Activated CD8-positive, alpha-beta T cell treated with anti-CD3 and anti-CD28 coated beads for 36 hours (primary cell): ENCODE data around the gene TMEM54. TPM values are rescaled to one million over a fixed set of nuclear protein-coding genes. Genes with fewer than 3 reads are reported as not detected.

Experiments used
- ATAC-seq: fragments of 200-7000 bp; cut with Tn5 transposase; one replicate; pipeline ENCODE4 v1.10.0; 2021; ENCODE audit warnings: mild to moderate bottlenecking, moderate library complexity
- CTCF ChIA-PET: fragments of 350-600 bp; sonication (Branson Sonifier 250); formaldehyde crosslinking; loops from one replicate; lab custom pipeline; 2021; ENCODE audit warnings: antibody characterized with exemption; lab: Charles Lee
- POLR2A ChIA-PET: fragments of 350-600 bp; sonication (Branson Sonifier 250); formaldehyde crosslinking; loops from one replicate; lab custom pipeline; 2021; ENCODE audit warnings: antibody characterized with exemption; lab: Charles Lee
- DNase-seq: peaks from one replicate; pipeline ENCODE4 v3.0.0-alpha.2; 2020
- H3K27ac Mint-ChIP-seq: one replicate; pipeline ENCODE4 v1.8.0; 2021; ENCODE audit warnings: mild to moderate bottlenecking, mixed read lengths
- H3K27me3 Mint-ChIP-seq: one replicate; pipeline ENCODE4 v1.8.0; 2021; ENCODE audit warnings: mixed read lengths
- H3K36me3 Mint-ChIP-seq: one replicate; pipeline ENCODE4 v1.8.0; 2021; ENCODE audit warnings: low read depth, mixed read lengths
- H3K4me1 Mint-ChIP-seq: one replicate; pipeline ENCODE4 v1.8.0; 2021; ENCODE audit warnings: low read depth, mixed read lengths
- H3K4me3 Mint-ChIP-seq: one replicate; pipeline ENCODE4 v1.8.0; 2021; ENCODE audit warnings: mild to moderate bottlenecking, moderate library complexity, mixed read lengths
- H3K9me3 Mint-ChIP-seq: one replicate; pipeline ENCODE4 v1.8.0; 2021; ENCODE audit warnings: mixed read lengths
- intact Hi-C: fragments of 100-400 bp; cut with micrococcal nuclease; formaldehyde crosslinking; loops from one replicate; pipeline ENCODE4 v1.10.0; 2022
- total RNA-seq, 2 experiments: library from RNA; stranded (reverse); gene quantifications; one replicate each; pipeline ENCODE4 v1.2.3, GENCODE V29; 2021
- TF ChIP-seq, protein P1 (sequence below): fragments of 200-600 bp; IDR thresholded peaks from one replicate; pipeline ENCODE4 v1.8.0; 2022; ENCODE audit warnings: antibody characterized with exemption, mild to moderate bottlenecking

Gene TMEM54
- total RNA-seq, 2 experiments from 2014 or later: 1.3 to 1.9 TPM

GRCh38 chr1:32925403-32926162 lies 24.4 kb upstream of the TMEM54 start:
- TF ChIP-seq, protein P1, sequence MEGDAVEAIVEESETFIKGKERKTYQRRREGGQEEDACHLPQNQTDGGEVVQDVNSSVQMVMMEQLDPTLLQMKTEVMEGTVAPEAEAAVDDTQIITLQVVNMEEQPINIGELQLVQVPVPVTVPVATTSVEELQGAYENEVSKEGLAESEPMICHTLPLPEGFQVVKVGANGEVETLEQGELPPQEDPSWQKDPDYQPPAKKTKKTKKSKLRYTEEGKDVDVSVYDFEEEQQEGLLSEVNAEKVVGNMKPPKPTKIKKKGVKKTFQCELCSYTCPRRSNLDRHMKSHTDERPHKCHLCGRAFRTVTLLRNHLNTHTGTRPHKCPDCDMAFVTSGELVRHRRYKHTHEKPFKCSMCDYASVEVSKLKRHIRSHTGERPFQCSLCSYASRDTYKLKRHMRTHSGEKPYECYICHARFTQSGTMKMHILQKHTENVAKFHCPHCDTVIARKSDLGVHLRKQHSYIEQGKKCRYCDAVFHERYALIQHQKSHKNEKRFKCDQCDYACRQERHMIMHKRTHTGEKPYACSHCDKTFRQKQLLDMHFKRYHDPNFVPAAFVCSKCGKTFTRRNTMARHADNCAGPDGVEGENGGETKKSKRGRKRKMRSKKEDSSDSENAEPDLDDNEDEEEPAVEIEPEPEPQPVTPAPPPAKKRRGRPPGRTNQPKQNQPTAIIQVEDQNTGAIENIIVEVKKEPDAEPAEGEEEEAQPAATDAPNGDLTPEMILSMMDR: no peak
- CTCF ChIA-PET: interaction anchor here (1.3 to 1.8 kb wide), 2 partner anchors 24 to 132 kb away, joined by 3 to 5 read pairs; no protein-coding TSS in a partner anchor
- Mint-ChIP-seq H3K4me3 (peak overlapping the region; percentile 13), H3K9me3 (no peaks in the 10 kb centered on the region), H3K27me3 (peaks cover 51% of the 10 kb centered on the region), H3K4me1 (peaks cover 12% of the 10 kb centered on the region), H3K36me3 (no peaks in the 10 kb centered on the region), H3K27ac (no peak overlapping the region)
- POLR2A ChIA-PET: no interaction called here
- intact Hi-C loops: loop anchor here (10.0 kb wide), 1 partner anchor 109 kb away; the partner anchor contains the start of gene AK2
- peak; percentile 35 for DNase-seq
- peak; percentile 60 for ATAC-seq

DNA sequence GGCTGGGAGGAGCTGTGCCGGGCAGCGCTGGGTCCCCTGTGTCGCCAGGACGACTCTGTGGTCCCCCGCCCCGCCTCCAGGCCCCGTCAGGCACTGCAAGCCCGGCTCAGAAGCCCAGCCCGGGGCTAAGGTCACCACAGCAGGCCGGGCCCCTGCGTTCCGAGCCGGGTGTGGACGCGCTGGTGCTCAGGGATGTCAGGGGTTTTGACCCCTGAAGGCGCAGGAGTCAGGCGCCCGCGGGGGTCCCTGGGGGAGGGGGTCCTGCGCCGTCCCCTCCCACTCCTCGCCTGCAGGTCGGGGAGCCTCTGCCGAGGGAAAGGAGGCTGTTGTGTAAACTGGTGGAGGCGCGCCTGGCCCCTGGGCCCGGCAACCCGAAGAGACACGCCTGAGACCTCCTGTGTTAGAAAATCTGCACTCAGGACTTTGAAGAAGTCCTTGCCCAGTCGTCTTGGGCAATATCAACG lies 23.7 kb upstream of the TMEM54 start:
- H3K27ac Mint-ChIP-seq: no peak overlapping the region

DNA sequence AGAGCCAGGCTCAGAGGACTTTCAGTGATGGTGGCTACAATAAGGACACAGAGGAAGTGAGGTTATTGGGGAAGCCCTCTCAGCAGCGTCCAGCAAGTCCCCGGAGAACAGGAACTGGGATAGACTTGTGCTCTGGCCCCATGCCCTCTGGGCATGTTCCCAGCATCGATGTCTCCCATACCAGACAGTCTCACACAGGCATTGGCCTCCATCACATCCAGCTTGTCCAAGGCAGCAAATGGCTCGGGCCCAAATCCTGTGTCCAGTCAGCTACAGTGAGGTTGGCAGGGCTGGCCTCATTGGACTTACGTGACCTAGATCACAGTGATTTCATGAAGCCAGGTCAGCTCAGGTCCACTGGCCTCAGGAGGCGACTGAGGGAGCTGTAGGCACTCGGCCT lies 19.6 kb upstream of the TMEM54 start:
- ChIA-PET CTCF (interaction anchor here (1.8 kb wide), 1 partner anchor 209 kb away, joined by 4 read pairs; no protein-coding TSS in a partner anchor), POLR2A (no interaction called here)
- peaks cover 26% of the 10 kb centered on the region for H3K4me1 Mint-ChIP-seq
- ATAC-seq (no peak), DNase-seq (no peak)
- no peaks in the 10 kb centered on the region for H3K36me3 Mint-ChIP-seq
- no peaks in the 10 kb centered on the region for H3K9me3 Mint-ChIP-seq
- H3K4me3 Mint-ChIP-seq: no peak overlapping the region
- H3K27ac Mint-ChIP-seq: no peak overlapping the region
- TF ChIP-seq, protein P1: no peak
- intact Hi-C loops: loop anchor here (10.0 kb wide), 1 partner anchor 114 kb away; the partner anchor contains the start of gene AK2
- H3K27me3 Mint-ChIP-seq: peaks cover 59% of the 10 kb centered on the region

More for the DNA sequence above, 23.7 kb upstream of the TMEM54 start:
- H3K9me3 Mint-ChIP-seq: no peaks in the 10 kb centered on the region
- intact Hi-C loops: loop anchor here (10.0 kb wide), 1 partner anchor 110 kb away; the partner anchor contains the start of gene AK2
- TF ChIP-seq, protein P1: peak; percentile 6
- ATAC-seq (peak; percentile 56), DNase-seq (peak; percentile 33)
- POLR2A ChIA-PET: no interaction called here
- no peaks in the 10 kb centered on the region for H3K36me3 Mint-ChIP-seq
- CTCF ChIA-PET: no interaction called here
- H3K27me3 Mint-ChIP-seq: peaks cover 56% of the 10 kb centered on the region
- H3K4me3 Mint-ChIP-seq: peak overlapping the region; percentile 13
- H3K4me1 Mint-ChIP-seq: peaks cover 16% of the 10 kb centered on the region

DNA sequence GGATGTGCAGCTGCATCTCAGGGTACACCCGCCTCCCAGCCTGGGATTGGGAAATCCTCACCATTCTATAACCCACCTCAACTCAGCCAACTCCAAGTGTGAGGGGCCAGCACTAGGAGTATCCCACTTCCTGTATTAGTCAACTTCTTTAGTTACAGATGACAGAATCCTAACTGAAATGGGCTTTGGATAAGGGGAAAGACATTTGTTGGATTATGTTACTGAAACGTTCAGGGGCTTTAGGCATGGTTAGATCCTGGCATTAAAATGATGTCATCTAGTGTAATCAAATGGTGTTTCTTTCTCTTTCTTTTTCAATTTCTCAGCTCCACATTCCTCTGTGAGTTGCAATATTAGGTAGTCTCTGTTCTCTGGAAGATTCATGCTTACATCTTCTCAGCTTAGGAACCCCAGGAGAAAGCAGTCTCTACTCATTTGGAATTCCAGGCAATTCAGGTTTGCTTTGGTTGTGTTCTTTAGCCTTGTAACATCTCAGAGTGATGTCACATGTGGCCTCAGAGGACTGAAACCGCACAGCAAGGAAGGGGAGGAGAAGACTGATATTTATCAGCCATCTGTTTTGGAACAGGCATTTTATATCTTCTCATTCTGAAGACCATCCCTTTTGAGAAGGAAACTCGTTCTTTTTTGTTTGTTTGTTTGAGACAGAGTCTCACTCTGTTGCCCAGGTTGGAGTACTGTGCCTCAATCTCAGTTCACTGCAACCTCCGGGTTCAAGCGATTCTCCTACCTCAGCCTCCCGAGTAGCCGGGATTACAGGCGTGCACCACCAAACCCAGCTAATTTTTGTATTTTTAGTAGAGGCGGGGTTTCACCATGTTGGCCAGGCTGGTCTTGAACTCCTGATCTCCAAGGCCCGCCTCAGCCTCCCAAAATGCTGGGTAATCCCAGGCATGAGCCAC lies 18.9 kb upstream of the TMEM54 start:
- DNase-seq: no peak
- Mint-ChIP-seq H3K27me3 (peaks cover 51% of the 10 kb centered on the region), H3K27ac (no peak overlapping the region), H3K36me3 (no peaks in the 10 kb centered on the region), H3K4me1 (peaks cover 21% of the 10 kb centered on the region), H3K4me3 (no peak overlapping the region), H3K9me3 (no peaks in the 10 kb centered on the region)
- ChIA-PET POLR2A (no interaction called here), CTCF (interaction anchor here (0.9 to 2.2 kb wide), 5 partner anchors 13 to 208 kb away, joined by 3 to 8 read pairs (median 4); no protein-coding TSS in a partner anchor)
- TF ChIP-seq, protein P1: no peak
- intact Hi-C loops: loop anchor here (10.0 kb wide), 1 partner anchor 115 kb away; the partner anchor contains the start of gene AK2
- ATAC-seq: no peak
